Ascending aorta (tissue), 2 donors: ENCODE measurements around the gene GPX2. TPM values are rescaled to one million over a fixed set of nuclear protein-coding genes. Genes with fewer than 3 reads are reported as not detected.

Experiments
- DNase-seq, 2 donors: peaks; one replicate each; pipeline ENCODE4 v3.0.0-alpha.2; 2019; ENCODE audit warnings: low spot score in 2 of 2
- H3K27ac ChIP-seq, 2 donors: fragments of 200-600 bp; sonication (generic); one replicate each; pipeline ENCODE4 v1.5.1; 2016 to 2017; ENCODE audit warnings: mild to moderate bottlenecking in 1 of 2
- H3K27me3 ChIP-seq: fragments of 200-600 bp; sonication (generic); one replicate; pipeline ENCODE4 v1.5.1; 2017
- H3K36me3 ChIP-seq, 2 donors: fragments of 200-600 bp; sonication (generic); one replicate each; pipeline ENCODE4 v1.5.1; 2016
- H3K4me1 ChIP-seq, 2 donors: fragments of 200-600 bp; sonication (generic); one replicate each; pipeline ENCODE4 v1.5.1; 2016 to 2017; ENCODE audit warnings: mild to moderate bottlenecking in 1 of 2
- H3K4me3 ChIP-seq, 2 donors: fragments of 200-600 bp; sonication (generic); one replicate each; pipeline ENCODE4 v1.5.1; 2016 to 2017; ENCODE audit warnings: mild to moderate bottlenecking in 1 of 2
- H3K9me3 ChIP-seq, 2 donors: fragments of 200-600 bp; sonication (generic); one replicate each; pipeline ENCODE4 v1.5.1; 2016
- CTCF ChIP-seq, 3 experiments: fragments of 200-600 bp in 2 of 3; fragments of 450-650 bp in 1 of 3; sonication (generic) in 2 of 3; IDR thresholded peaks; one replicate each; pipeline ENCODE4 v1.5.1; 2016 to 2019; ENCODE audit warnings: antibody characterized with exemption in 3 of 3, mild to moderate bottlenecking in 1 of 3, moderate library complexity in 1 of 3
- intact Hi-C: fragments of 100-400 bp; cut with DNase I; formaldehyde crosslinking; loops from one replicate; pipeline ENCODE4 v1.15.1; 2023
- total RNA-seq: library from RNA; depleted of rRNA; stranded (reverse); fragments of >200 nt; gene quantifications from one replicate; pipeline ENCODE4 v1.1.0, GENCODE V29; 2016

GPX2 gene
- total RNA-seq, 1 donor from 2014 or later, result not detected

DNA sequence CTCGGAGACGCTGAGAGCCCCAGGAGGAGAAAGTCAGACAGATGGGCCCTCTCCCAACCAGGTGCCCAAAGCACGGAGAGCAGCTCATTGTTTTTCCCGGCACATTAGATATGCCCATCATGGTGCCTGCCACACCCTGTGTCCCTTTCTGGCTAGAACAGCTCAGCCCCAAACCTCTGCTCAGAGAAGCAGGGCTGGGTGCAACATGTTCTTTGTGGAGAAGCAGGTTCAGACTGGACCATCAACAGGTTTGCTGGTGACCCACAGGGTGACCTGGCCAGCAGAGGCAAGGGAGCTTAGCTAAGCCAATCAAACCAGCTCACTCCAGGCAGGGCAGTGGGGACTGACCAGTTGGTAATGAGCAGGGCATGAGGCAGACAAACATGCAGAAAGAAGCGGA, 16.2 kb upstream of the GPX2 start:
- no peak overlapping the region for H3K4me3 ChIP-seq
- no peak for DNase-seq
- no peak for TF ChIP-seq CTCF (IDR thresholded peaks at IDR 0.05)
- H3K27ac ChIP-seq, result no peak overlapping the region
- no peaks in the 10 kb centered on the region for H3K36me3 ChIP-seq
- H3K4me1 ChIP-seq, result no peaks in the 10 kb centered on the region
- intact Hi-C loops, result no loop called here
- no peaks in the 10 kb centered on the region for H3K27me3 ChIP-seq
- H3K9me3 ChIP-seq, result no peaks in the 10 kb centered on the region

DNA sequence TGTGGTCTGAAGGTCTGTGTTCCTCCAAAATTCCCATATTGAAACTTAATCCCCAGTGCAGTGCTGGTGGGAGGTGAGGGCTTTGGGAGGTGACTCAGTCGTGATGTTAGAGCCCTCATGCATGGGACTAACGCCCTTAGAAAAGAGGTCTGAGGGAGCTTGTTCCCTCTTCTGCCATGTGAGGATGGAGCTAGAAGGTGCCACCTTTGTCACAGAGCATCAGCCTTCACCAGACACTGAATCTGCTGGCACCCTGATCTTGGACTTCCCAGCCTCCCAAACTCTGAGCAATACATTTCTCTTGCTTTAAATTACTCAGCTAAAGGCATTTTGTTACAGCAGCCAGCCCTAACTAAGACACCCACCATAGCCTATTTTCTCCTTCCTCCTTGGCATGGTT, 15.7 kb upstream of the GPX2 start:
- Histone ChIP-seq H3K36me3 (no peaks in the 10 kb centered on the region), H3K9me3 (no peaks in the 10 kb centered on the region), H3K27ac (no peak overlapping the region), H3K27me3 (no peaks in the 10 kb centered on the region), H3K4me1 (no peaks in the 10 kb centered on the region), H3K4me3 (no peak overlapping the region)
- TF ChIP-seq CTCF (IDR thresholded peaks at IDR 0.05), result no peak
- intact Hi-C loops, result no loop called here
- no peak for DNase-seq

DNA sequence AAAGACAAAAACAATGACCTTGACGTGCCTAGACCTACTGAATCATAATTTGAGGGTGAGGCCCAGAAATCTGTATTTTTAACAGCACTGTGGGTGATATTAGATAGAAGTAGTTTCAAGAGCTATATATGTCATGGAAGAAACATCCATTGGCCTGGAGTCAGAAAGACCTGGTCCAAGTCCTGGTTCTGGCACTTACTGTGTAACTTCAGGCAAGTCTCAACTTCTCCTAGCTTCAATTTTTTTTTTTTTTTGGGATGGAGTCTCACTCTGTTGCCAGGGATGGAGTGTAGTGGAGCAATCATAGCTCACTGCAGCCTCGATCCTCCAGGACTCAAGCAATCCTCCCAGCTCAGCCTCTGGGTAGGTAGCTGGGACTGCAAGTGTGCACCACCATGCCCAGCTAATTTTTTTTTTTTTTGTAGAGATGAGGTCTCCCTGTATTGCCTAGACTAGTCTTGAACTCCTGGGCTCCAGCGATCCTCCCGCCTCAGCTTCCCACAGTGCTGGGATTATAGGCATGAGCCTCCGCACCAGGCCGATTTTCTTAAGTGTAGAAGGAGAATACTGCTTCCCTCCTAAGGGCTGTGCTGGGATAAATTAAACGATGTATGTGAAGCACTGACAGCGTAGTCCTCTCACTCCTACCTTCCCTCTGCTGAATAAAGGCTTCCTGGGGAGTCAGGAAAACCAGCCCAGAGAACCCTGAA, 14.3 kb upstream of the GPX2 start:
- Histone ChIP-seq H3K36me3 (no peaks in the 10 kb centered on the region), H3K9me3 (no peaks in the 10 kb centered on the region), H3K27ac (no peak overlapping the region), H3K4me3 (no peak overlapping the region), H3K4me1 (peaks cover 0 to 1% of the 10 kb centered on the region in 2 donors), H3K27me3 (no peaks in the 10 kb centered on the region)
- no peak for TF ChIP-seq CTCF (IDR thresholded peaks at IDR 0.05)
- intact Hi-C loops, result no loop called here
- no peak for DNase-seq

GRCh38 chr14:64955297-64955696, 12.8 kb upstream of the GPX2 start:
- DNase-seq, result no peak
- Histone ChIP-seq H3K4me3 (no peak overlapping the region), H3K27ac (no peak overlapping the region), H3K9me3 (no peaks in the 10 kb centered on the region), H3K27me3 (no peaks in the 10 kb centered on the region), H3K4me1 (peaks cover 0 to 3% of the 10 kb centered on the region in 2 donors), H3K36me3 (no peaks in the 10 kb centered on the region)
- intact Hi-C loops, result no loop called here
- TF ChIP-seq CTCF (IDR thresholded peaks at IDR 0.05), result no peak

DNA sequence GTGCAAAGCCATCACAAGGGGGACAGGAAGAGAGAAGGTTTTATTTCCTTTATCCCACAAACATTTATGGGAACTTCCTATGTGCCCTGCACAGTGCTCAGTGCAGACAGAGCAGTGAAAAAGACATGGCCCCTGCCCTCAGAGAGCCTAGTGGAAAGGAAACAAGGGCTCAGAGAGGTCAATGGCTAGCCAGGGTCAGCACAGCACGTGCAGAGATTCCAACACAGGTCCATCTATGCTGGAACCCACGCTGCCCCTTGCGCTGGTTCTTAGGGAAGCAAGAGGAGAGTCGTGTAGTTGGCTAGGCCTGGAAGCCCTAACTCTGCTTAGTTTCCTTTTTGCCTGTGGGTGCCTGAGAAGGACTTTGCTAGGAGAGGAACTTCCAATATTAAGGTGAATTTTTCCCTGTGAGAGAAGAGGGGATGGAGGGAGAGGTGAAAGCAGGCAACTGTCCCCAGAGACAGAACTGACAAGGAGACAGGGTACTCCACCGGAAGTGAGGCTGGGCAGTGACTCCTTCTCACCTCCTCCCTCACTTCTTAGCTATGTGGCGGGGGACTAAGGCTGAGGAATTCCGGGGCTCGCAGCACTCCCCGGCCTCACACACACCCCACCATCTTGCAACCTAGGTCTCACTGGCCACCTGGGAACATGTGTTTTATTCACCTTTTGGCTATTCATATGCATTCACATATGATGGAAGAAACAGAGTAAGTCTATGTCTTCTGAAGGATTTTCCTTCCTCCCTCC, 12.1 kb upstream of the GPX2 start:
- intact Hi-C loops, result no loop called here
- no peak for TF ChIP-seq CTCF (IDR thresholded peaks at IDR 0.05)
- no peaks in the 10 kb centered on the region for H3K27me3 ChIP-seq
- H3K27ac ChIP-seq, result no peak overlapping the region
- no peaks in the 10 kb centered on the region for H3K9me3 ChIP-seq
- H3K4me3 ChIP-seq, result no peak overlapping the region
- peaks cover 0 to 3% of the 10 kb centered on the region in 2 donors for H3K4me1 ChIP-seq
- no peaks in the 10 kb centered on the region for H3K36me3 ChIP-seq
- no peak for DNase-seq
